Measurements from ENCODE around the gene HOOK1.

GRCh38 chr1:59845091-59845490 is 30.3 kb downstream of the HOOK1 start:
- TF ChIP-seq GATA2 (IDR thresholded peaks at IDR 0.05; ENCODE audit: low read depth, low read length) (no peak), GATA3 (IDR thresholded peaks at IDR 0.05; ENCODE audit: low read depth, low read length) (no peak)
